Lower lobe of right lung (tissue), 2 donors: ENCODE measurements around the gene SAYSD1. TPM values are rescaled to one million over a fixed set of nuclear protein-coding genes. Genes with fewer than 3 reads are reported as not detected.

Experiments
- ATAC-seq, 2 donors: fragments of 200-7000 bp; cut with Tn5 transposase; one replicate each; pipeline ENCODE4 v1.9.1; 2020 to 2022; ENCODE audit warnings: mild to moderate bottlenecking in 2 of 2, moderate library complexity in 2 of 2
- DNase-seq: peaks from one replicate; pipeline ENCODE4 v3.0.0-alpha.2; 2020
- H3K27ac ChIP-seq: fragments of 200-600 bp; one replicate; pipeline ENCODE4 v1.8.0; 2022
- H3K27me3 ChIP-seq: fragments of 200-600 bp; one replicate; pipeline ENCODE4 v1.8.0; 2022; ENCODE audit warnings: low read depth
- H3K36me3 ChIP-seq: fragments of 200-600 bp; one replicate; pipeline ENCODE4 v1.8.0; 2022; ENCODE audit warnings: mild to moderate bottlenecking
- H3K4me1 ChIP-seq: fragments of 200-600 bp; one replicate; pipeline ENCODE4 v1.8.0; 2022
- H3K4me3 ChIP-seq: fragments of 200-600 bp; one replicate; pipeline ENCODE4 v1.8.0; 2022; ENCODE audit warnings: mild to moderate bottlenecking
- H3K9me3 ChIP-seq: fragments of 200-600 bp; one replicate; pipeline ENCODE4 v1.8.0; 2022
- CTCF ChIP-seq: fragments of 200-600 bp; IDR thresholded peaks from one replicate; pipeline ENCODE4 v1.8.0; 2022; ENCODE audit warnings: antibody characterized with exemption, mild to moderate bottlenecking
- intact Hi-C: fragments of 100-400 bp; cut with DNase I; formaldehyde crosslinking; loops from one replicate; pipeline ENCODE4 v1.11.0; 2022
- total RNA-seq: library from RNA; stranded (reverse); fragmentation: NEBNext Ultra II Directional; extraction: Animal tissue kit (Norgen Biotek cat#: 25700); gene quantifications from one replicate; pipeline ENCODE4 v1.2.1, GENCODE V29; 2021
- donor health status: DM: no; HTN: yes; CAD: no; lungs with severe emphysema.

Gene SAYSD1
- total RNA-seq, 1 donor from 2014 or later: 15.5 TPM

GRCh38 chr6:39068391-39068790, 46.6 kb downstream of the SAYSD1 start:
- no peak for TF ChIP-seq CTCF
- intact Hi-C loops: no loop called here
- Histone ChIP-seq H3K27me3 (no peaks in the 10 kb centered on the region), H3K4me3 (no peak overlapping the region), H3K27ac (no peak overlapping the region), H3K4me1 (no peaks in the 10 kb centered on the region), H3K36me3 (no peaks in the 10 kb centered on the region), H3K9me3 (no peaks in the 10 kb centered on the region)
- DNase-seq (no peak), ATAC-seq (no peak)

GRCh38 chr6:39065561-39065960, 49.4 kb downstream of the SAYSD1 start:
- no peak for ATAC-seq

GRCh38 chr6:39063526-39063925, 51.5 kb downstream of the SAYSD1 start:
- H3K27me3 ChIP-seq: no peaks in the 10 kb centered on the region
- intact Hi-C loops: no loop called here
- no peaks in the 10 kb centered on the region for H3K4me1 ChIP-seq
- no peak overlapping the region for H3K27ac ChIP-seq
- no peaks in the 10 kb centered on the region for H3K9me3 ChIP-seq
- no peak for TF ChIP-seq CTCF
- no peak for DNase-seq
- H3K4me3 ChIP-seq: no peak overlapping the region
- no peaks in the 10 kb centered on the region for H3K36me3 ChIP-seq
- no peak for ATAC-seq

More at GRCh38 chr6:39065561-39065960, 49.4 kb downstream of the SAYSD1 start:
- Histone ChIP-seq H3K27me3 (no peaks in the 10 kb centered on the region), H3K27ac (no peak overlapping the region), H3K9me3 (no peaks in the 10 kb centered on the region), H3K4me3 (no peak overlapping the region), H3K36me3 (no peaks in the 10 kb centered on the region), H3K4me1 (no peaks in the 10 kb centered on the region)
- no peak for DNase-seq
- intact Hi-C loops: no loop called here
- no peak for TF ChIP-seq CTCF

- DNase-seq (no peak), ATAC-seq (no peak)
- Histone ChIP-seq H3K4me1 (no peaks in the 10 kb centered on the region), H3K9me3 (no peaks in the 10 kb centered on the region), H3K36me3 (no peaks in the 10 kb centered on the region), H3K27ac (no peak overlapping the region), H3K4me3 (no peak overlapping the region), H3K27me3 (no peaks in the 10 kb centered on the region)
- TF ChIP-seq CTCF: no peak
- intact Hi-C loops: no loop called here
These were observed 52.8 kb downstream of the SAYSD1 start for GRCh38 chr6:39062014-39062740.

GRCh38 chr6:39061588-39061987, 53.4 kb downstream of the SAYSD1 start:
- DNase-seq (no peak), ATAC-seq (no peak)
- no peaks in the 10 kb centered on the region for H3K36me3 ChIP-seq
- no peak overlapping the region for H3K27ac ChIP-seq
- intact Hi-C loops: no loop called here
- H3K9me3 ChIP-seq: no peaks in the 10 kb centered on the region
- H3K4me3 ChIP-seq: no peak overlapping the region
- no peaks in the 10 kb centered on the region for H3K4me1 ChIP-seq
- TF ChIP-seq CTCF: no peak
- H3K27me3 ChIP-seq: no peaks in the 10 kb centered on the region
